ENCODE results near the gene TRIM7.
"Not testable (repeated sequence)": the region's sequence is repeated elsewhere in the genome, so short reads cannot be mapped to it uniquely, and the experiment has no call there.

TRIM7 gene

GRCh38 chr5:181169459-181170236, 35.3 kb downstream of the TRIM7 start:
- not testable (repeated sequence) for DNase-seq

GRCh38 chr5:181168595-181169118, 36.3 kb downstream of the TRIM7 start:
- no peak for DNase-seq

GRCh38 chr5:181167814-181168488, 37.0 kb downstream of the TRIM7 start:
- no peak for DNase-seq

GRCh38 chr5:181166812-181167733, 37.9 kb downstream of the TRIM7 start:
- DNase-seq = no peak

DNA sequence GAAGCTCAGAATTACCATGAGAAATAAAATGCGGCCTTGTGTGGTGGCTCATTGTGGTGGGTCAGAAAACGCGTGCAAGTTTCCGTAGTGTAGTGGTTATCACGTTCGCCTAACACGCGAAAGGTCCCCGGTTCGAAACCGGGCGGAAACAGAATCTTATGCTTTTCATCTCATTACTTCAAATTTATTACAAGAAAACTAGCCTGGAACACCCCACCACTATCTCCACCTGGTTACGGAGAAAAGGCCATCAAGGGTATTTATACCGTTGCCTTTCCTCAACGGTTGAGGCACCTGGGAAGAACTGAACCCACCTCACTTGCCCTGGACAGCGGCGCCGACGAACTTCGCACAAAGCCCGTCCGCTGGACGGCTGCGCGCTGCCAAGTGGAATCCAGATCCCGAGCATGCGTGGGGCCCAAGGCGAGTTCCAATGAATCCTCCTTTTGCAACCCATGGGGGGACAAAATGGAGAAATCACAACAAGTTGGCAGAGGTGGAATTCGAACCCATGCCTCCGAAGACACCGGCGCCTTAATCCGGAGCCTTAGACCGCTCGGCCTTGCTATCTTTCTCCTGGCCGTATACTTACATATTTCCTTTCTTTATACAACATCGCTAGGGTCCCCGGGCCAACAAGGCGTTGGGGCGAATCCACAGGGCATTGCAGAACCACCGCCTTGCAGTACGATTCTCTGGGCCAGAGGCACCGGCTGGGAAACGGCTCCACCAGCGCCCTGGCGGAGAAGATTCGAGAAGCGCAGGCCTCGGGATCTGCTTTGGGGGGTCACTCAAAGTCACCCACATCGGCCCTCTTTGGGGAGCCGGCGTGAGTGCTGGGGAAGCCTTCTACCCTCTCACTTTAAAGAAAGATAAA, 40.7 kb downstream of the TRIM7 start:
- DNase-seq = no peak

DNA sequence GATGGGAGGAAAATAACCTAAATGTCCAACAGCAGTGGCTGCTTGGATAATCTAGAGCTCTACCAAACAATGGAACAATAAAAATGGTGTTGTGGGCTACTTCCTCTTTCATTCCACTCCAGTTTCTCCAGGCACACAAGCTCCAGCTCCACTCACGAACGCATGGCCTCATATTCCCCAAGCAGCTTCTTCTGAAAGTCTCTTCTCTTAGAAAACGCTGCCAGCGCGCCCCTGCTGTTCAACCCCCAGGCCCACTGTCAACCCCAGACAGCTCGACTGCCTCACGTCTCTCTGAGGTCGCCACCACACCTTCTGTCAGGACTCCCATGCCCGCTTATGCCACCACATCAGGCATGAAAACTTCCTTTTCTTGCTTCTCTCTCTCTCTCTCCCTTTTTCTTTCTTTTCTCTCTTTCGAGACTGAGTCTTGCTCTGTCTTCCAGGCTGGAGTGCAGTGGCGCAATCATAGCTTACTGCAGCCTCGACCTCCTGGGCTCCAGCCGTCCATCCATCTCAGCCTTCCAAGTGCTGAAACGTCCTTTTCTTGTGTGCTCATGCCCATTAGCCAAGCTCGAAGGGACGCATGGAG, 41.4 kb downstream of the TRIM7 start:
- no peak for DNase-seq

GRCh38 chr5:181161534-181162175, 43.3 kb downstream of the TRIM7 start:
- no peak for DNase-seq

DNA sequence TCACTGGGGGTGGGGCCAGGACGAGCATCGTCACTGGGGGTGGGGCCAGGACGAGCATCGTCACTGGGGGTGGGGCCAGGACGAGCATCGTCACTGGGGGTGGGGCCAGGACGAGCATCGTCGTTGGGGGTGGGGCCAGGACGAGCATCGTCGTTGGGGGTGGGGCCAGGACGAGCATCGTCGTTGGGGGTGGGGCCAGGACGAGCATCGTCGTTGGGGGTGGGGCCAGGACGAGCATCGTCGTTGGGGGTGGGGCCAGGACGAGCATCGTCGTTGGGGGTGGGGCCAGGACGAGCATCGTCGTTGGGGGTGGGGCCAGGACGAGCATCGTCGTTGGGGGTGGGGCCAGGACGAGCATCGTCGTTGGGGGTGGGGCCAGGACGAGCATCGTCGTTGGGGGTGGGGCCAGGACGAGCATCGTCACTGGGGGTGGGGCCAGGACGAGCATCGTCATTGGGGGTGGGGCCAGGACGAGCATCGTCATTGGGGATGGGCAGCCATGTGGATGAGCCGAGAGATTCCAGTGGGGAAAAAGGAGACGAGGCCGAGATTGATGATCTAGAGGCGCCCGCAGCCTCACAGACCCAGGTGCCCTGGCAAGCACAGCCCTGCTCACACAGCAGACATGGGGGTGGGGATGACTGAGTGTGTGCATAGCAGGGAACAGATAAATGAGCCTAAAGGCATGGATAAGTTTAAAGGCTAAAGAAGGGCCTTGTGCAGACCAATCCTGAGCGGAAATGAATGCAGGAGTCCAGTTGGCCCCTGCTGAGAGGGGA, 44.1 kb downstream of the TRIM7 start:
- peak; percentile 25 for DNase-seq

- peak; percentile 1 for DNase-seq
Observed at GRCh38 chr5:181160152-181160754, 44.7 kb downstream of the TRIM7 start.

GRCh38 chr5:181159286-181160151, 45.5 kb downstream of the TRIM7 start:
- peak; percentile 24 for DNase-seq

DNA sequence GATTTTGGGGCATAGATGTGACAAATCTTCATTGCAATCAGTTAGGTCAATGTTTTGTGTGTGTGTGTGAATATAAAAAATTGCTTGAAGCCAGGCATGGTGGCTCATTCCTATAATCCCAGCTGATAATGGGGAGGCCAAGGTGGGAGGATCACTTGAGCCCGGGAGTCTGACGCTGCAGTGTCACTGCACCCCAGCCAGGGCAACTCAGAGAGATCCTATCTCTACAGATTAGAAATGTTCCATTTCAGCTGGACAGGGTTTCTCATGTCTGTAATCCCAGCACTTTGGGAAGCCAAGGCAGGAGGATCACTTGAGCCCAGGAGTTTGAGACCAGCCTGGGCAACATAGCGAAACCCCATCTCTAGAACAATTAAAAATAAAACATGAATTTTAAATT, 46.1 kb downstream of the TRIM7 start:
- no peak for DNase-seq

DNA sequence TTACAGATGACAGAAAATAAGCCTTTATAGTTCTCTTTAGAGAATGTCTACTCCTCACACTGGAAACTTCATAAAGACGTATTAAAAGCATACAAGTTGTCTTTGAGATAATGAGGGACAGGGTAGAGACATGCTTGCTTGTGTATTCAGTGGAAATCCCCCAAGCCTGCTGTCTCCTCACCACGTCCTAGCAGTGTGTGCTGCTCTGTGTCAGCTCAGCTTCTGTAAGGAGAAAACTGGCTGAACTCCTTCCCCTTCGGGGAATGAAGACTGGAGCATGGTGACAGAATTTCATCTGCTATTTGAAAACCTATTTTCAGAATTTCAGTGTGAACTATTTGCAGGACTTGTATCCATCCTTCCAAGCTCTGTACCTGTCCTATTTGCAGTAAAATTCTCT, 48.2 kb downstream of the TRIM7 start:
- no peak for DNase-seq

DNA sequence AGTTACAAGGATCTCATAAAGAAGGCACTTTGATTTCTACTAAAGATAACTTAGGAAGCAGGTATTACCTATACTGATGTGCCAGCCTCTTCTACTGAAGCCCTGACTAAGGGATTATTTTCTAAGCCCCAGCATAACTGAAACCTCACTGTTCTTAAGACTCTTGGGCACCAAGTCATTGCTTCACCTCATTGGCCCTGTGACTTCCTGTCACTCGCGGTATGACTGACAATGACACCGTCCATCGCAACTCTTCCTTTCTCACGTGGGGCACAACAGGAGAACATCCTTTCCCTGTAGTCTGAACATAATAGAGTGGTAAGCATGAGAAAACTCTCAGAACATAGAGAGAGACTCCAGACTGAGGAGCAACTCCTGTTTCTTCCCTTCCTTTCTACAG, 51.2 kb downstream of the TRIM7 start:
- no peak for DNase-seq

GRCh38 chr5:181152406-181152805, 52.6 kb downstream of the TRIM7 start:
- DNase-seq = no peak

DNA sequence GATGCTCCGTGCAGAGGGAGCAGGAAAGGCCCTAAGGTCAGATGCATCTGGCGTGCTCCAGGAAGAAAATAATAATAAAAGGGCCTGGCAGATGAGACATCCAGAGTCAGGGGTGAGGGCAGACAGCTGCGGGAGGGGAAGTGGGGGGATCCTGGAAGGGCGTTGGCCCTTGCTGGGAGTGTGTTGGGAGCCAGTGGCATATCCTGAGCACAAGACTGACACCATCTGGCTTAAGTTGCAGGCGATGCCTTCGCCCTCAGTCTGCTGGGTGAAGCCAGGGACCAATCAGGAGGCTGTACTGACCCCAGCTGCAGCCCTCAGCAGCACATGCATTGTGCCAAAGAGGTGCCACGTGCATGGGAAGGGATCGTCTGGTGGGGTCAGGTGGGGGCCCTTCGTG, 53.9 kb downstream of the TRIM7 start:
- no peak for DNase-seq

GRCh38 chr5:181149806-181150733, 54.9 kb downstream of the TRIM7 start:
- no peak for DNase-seq

GRCh38 chr5:181149355-181149754, 55.6 kb downstream of the TRIM7 start:
- no peak for DNase-seq

All from NCI-H2171 (cell line).